Activated T-cell treated with anti-CD3 and anti-CD28 coated beads, Interleukin-2, amount 50 U/mL, for 1 hour (primary cell): ENCODE results near the gene EDIL3.

Experiments
- DNase-seq: peaks from one replicate; pipeline ENCODE4 v3.0.0-alpha.2; 2020

The EDIL3 gene

DNA sequence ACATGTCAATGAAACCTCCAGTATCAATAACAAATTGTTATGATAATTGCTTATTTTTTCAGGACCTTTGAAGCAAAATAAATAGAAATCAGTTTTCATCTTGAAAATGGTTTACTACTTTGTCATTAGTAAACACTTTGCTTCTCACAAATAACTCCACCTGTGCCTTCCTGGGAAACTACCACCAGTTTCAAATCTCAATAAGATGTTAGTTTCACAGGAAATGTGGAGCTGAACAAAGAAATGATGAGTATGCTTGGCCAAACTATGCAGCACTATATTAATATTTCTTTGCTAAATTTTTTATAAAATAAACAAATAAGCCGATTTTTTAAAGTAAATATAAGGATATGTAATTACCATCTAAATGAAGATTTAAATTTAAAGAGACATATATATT, 442.5 kb downstream of the EDIL3 start:
- DNase-seq, result no peak

DNA sequence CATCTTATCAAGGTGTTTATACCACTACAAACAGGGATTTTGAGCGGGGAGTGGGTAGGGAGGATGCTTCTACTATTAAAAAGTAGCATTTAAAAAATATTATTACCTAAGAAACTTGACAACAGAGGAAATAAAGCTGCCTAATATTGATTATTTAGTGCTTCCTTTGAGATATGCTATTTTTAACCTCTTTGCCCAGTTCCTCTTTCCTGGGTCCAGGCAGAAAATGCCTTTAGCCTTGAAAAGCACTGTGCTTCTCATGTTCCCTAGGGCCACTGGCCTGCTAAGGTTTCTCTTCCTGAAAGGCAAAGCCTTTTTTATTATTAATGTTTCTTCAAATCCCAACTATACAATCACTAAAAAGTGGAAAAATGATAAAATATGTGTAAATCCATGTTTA, 446.8 kb downstream of the EDIL3 start:
- no peak for DNase-seq

DNA sequence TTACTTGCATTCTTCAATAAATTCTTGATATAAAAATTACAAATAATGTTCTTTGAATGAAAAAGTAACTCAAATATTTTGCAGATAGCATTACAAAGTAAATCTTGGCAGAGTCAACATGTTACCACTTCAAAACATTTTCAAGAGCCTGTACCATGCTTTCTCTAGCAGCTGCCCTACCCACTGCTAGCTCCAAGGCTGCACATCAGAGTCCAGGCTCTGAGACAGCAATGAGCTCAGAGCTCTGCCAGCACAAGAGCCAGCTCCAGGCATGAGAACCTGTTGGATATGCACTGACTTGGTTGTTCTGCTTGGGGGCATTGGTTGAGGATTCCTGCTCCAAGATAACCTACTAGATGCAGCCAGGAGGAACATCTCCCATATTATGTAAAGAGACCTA, 452.7 kb downstream of the EDIL3 start:
- DNase-seq, result no peak

DNA sequence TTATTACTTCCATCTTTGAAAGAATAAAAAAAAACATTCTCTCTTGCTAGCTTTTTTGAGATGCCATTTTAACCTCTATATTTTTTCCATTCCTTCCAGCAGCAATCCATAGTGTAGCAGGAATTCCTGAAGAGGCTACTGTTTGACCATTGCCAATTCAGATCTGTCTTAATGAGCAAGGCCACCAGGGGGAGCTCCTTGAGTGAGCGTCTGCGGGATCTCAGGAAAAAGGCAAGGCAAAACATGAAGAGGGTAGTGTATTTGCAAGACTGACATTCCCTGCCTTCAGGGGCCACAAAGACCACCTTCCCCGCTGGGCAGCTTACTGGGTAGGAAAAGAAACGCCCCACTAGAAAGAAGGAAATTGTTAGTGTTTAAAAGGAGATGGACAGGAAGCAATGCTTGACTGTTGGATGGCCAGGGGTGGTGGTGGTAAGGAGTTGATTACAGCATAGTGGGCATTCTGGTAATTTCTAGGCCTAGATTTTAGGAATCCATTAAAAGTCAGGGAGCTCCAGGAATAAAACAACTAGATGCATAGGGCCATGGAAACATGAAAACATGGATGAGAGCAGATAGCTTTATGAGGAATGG, 457.4 kb downstream of the EDIL3 start:
- DNase-seq, result peak; percentile 16

DNA sequence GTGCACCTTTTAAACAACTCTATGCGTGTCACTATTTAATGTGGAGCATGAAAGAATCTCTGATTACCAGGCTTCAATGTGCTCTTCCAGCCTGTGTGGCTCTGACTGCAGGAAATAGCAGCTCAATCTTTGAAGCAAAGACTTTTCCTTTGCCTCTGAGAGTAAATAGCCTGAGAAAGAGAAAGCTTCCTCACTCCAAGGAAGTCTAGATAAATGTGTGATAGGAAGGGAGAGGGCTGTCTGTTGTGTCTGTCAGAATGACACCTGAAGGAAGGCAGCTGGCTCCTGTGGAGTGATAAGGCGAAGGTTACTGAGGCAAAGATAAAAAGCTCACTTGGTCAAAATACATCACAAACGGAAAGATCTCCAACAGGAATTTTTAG, 458.7 kb downstream of the EDIL3 start:
- no peak for DNase-seq

DNA sequence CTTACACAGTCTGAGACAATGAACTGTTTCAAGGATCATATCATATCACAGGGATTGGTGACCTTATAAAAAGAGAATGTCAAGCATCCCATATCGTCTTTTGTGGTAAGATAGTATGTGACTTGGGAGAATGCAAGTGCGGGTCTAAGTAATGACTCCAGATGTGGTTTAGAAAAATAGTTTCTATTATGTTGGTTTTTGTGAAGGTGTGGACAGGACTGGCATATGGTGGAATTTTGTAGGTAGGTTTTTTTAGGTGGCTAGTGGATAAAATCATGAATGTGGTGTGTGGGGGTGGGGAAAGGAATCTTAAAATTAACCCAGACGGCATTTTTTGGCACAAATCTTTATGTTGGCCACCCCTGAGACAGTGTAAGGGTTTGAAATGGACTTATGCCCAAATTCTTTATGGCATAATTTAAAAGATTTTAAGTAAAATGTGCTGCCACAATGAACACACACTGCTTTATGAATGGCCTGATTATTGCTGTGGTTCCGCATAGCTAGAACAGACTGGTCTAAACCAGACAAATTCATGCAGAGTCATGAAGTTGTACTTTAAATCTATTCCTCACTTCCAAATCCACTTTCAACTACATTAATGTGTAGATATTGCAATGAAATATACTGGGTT, 459.2 kb downstream of the EDIL3 start:
- DNase-seq, result no peak

DNA sequence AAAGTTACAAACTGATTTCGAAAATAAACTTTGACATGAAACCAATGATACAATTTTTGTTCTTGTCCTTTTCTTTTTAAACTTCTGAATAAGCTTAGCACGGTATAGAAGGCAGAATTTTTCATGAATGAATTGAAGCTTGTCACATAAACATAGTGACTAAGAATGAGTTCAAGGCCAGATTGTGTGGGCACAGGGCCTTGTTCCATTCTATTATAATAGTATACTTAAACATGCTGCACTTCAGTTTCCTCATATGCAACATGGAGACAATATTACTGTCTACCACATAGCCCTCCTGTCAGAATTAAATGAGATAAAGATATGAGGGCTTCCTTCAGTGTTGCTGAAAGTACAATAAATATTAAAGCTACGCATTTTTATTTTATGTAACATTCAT, 459.8 kb downstream of the EDIL3 start:
- no peak for DNase-seq

DNA sequence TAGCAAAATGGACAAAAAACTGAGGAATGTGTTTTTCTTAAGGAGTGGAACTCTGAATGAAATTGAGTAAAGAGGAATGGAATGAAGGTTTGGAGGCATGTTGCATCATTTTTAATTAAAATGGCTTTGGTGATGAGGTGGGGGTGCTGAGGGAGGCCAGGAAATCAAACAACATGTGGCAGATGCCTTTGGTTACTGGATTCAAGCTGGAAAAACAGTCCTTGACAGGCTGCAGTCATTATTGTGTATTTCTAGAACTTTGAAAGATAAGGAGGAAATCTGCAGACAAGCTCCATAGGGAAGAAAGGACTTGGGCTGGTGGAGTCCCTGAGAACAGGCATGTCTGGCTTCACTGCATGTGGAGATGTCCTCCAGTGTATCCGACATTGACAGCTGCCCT, 460.5 kb downstream of the EDIL3 start:
- no peak for DNase-seq

DNA sequence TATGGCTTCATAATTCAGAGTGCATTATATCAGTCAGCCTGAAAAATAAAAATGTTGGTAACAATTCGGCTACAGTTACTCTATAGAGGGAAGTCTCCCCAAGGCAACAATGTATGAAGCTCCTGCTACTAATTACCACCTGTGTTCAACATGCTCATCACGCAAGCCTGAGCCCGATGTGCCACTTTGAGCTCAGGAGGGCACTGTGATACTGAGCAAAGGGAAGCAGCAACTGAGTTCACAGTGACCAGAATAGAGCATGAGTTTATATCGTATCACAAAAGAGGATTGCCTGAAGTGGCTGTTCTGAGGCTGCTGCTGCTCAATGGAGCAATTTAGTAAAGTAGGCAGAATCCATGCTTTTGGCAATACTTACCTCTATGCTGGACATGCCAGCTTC, 462.0 kb downstream of the EDIL3 start:
- DNase-seq, result no peak

DNA sequence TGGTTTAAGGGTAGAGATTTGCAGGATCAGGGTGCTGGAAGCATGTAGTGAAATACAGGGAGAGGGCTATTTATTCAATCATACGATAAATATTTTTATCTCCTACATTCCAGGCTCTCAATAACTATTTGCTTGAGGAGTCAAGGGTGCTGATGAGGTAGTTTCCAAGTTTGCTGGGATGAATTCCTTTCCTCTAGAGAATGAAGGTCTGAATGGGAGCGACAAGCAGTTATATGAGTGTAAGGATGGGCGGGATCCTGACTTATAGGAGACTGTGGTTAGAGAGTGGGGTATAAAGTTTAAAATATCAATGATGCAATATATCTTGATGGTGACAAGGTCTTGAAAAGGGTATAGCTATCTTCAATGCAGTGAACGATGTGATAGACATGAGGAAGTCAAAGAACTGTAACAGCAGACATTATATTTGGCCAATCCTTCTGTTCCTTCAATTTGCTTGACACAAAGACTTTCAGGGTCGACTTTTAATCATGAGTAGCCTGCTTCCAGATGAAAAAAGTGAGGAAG, 462.9 kb downstream of the EDIL3 start:
- DNase-seq, result no peak

DNA sequence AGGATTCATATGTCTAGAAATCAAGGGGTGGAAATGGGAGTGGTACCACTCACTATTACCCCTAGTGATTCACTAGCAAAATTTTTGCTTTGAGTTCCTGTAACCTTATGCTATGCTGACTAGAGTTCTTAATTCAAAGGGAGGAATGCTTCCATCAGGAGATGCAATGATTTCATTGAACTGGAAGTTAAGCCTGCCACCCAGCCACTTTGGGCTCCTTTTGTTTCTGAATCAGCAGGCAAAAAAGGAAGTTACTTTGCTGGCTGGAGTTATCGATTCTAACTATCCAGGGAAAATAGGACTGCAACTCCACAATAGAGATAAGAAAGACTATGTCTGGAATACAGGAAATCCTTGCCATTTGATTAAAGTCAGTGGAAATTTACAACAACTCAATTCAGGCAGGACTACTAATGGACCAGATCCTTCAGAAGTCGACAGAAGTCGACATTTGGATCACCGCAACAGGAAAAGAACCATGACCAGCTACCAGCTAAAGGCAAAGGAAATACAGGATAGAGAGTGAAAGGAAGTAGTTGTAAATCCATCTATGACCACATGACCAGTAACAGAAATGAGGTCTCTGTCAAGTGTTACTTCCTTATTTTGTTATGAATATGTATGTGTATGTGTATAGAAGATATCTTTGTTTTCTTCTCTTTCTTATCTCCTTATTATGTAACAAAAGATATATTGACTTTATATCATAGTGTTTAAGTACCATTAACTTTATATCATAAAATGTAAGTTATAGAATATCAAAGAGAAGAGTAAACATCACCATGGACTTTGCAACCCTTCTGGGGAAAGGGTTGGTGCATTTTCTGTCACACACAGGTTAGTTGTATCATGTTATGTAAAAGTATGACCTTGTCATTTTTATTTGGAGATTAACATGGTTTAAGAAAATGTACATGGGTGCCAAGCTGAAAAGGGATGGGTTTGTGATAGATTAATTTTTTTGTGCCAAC, 465.3 kb downstream of the EDIL3 start:
- DNase-seq, result no peak

DNA sequence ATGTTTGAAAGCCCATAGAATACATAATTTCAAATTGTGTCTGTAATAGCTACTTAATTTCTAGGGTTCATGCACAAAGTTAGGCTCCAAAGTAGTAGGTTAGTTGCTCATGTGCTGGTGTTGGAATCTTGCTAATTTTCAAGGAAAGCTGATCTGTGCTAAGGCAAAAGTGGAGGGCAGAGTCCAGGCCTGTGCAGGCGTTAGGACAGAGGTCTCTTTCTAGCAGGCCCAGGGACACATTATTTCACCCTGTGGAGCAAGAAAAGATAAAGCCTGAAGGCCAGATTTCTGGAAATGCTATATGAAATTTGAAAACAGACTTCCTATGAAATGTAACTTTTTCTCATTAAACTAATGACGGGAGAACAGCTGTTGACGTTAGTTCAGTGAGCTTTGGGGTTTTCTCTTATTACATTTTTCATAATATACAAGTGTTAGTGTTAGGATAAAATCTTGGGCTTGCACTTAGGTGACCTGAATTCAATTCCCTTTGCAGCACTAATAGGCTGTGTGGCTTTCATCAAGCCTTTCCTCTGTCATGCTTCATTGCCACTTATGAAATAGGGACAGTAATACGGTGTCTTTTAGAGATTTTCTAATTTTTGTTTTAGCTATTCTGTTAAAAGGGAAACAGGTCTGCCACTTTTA, 467.3 kb downstream of the EDIL3 start:
- DNase-seq, result no peak

DNA sequence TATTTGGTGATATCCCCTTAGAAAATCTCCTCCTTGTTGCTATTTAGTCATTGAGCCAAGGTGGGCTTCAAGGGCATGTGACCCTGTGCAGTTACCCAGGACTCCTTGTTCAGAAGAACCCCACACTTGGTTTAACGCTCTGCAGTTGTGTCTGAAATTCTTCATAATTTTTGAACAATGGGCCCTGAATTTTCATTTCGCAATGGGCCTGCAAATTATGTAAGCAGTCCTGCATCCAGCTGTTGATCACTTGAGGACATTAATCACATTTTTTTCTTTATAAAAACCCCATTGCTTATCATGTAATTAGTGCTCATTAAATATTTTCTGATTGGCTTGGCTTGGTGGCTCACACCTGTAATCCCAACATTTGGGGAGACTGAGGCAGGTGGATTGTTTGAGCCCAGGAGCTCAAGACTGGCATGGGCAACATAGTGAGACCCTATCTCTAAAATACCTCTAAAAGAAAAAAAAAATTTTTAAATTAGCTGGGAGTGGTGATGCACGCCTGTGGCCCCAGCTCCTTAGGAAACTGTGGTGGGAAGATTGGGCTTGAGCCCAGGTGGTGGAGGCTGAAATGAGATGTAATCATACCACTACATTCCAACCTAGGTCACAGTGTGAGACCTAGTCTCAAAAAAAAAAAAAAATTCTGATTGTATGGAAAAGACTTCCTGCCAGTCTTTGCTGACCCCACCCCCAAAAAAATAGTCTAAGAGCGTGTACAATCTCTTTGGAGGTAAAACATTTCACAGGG, 469.8 kb downstream of the EDIL3 start:
- DNase-seq, result no peak

DNA sequence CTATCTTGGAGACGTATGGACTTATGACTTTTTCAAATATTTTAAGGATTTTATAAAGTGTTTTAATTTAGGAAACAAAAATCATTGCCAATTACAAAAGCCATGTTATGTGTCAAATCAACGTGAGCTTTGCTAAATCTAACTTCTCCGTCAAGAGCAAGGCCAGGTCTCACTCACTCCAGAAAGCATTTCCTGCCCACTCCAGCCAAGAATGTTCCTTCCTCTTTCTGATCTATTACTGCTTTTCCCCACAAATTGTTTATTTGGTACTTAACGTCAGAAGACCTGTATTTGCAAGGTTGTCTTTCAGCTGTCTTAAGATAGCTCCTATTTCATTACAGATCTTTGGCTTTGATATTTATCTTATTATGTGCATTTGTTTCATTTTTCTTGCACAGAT, 470.5 kb downstream of the EDIL3 start:
- no peak for DNase-seq

DNA sequence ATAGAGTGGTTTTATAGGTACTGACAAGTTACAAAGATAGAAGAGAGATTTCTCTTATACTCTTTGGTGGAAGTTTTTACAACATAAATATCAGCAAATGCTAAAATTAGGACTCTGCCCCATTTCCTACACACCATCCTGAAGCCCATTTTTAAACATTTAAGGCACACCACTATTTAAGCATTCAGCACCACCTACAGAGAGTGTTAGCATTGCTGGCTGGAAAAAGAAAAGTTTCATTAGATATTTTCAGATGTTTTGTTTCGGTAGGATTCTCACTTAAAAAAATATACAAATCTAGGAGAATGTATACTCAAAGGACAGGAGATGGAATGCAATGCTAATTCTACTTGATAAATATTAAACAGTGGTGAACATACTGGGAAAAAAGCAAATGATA, 471.1 kb downstream of the EDIL3 start:
- DNase-seq, result no peak

DNA sequence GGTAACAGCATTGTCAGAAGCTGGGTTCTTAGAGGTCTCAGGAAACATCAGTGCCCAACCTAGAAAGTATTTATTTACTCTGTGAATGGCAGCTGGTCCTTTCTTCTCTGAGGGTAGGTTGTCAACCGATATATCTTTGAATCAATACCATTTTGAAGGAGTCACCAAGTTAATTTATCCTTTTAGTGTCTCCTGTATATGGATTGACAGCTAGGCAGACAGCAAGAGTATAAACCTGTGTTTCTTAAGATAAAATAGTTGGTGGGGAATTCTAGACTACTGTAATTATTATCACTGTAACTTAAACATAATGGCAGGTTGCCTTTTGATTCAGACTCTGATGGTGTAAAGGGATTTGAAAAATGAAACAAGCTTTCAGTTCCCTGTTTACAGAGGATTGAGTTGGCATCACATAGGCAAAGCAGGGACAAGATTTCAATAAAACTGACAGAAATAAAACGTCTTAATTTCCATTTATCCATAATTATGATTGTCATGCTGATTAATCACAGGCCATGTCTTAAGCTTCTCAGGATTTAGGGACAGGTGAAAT, 473.2 kb downstream of the EDIL3 start:
- DNase-seq, result no peak

DNA sequence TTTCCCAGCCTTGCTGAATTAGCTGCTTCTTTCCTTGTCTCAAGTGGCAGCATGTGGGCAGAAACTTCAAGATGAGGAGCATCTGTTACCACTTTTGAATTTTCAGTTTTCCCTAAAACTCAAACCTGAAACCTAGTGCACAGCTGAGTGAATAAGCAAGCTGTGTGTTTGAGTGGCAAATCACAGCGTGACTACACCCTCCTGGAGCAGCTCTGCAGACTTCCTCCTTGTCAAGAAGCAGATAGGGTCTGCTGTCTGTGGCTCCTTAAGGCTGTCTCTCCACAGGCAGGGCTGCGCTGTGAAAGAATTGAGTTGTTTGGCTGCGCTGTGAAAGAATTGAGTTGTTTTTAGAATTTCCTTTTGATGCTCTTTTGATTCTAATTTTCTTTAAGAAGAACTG, 484.4 kb downstream of the EDIL3 start:
- no peak for DNase-seq

DNA sequence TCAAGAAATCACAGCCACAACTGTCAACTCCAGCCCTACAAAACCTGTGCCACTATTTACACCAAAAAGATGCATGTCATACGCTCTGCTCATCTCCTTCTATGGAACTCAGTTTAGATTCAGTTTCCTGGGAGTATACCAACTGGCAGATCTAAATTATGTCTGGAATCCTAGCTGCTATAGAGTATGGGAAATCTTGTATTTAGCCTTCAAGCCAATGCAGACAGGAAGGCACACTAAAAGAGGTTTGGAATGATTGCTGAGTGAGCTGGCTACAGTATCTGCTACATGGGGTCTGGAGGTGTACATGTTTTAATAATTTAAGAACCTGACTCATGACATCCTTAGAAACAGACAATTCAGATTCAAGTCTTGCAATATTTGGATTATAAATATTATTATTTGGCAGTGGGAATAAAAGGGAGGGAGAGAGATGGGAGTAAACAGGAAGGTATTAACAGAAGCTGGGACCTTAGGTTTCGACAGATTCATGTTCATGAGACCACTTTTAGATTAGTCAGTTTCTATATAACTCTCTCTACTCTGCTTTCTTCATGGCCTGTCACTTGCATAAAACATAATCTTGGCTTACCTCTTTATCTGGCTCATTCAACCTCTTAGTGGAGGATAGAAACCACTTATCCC, 485.2 kb downstream of the EDIL3 start:
- no peak for DNase-seq

DNA sequence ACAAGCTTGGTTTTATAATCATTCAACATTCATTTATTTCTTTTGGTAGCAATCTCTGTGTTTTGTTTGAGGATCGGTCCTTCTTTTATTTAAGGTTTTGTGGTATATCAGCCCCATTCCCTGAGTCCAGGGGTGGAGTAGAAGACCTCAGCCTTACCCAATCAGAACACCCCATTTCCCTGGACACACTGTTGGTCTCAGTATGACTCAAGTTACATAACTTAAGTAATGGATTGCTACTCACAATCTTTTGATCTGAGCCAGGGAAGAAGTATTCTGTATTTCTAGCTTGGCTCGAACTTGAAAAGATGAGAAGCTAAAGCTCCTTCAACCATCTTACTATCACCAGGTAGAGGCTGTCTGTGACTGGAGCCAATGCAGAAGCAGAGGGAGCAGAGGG, 488.8 kb downstream of the EDIL3 start:
- DNase-seq, result no peak

DNA sequence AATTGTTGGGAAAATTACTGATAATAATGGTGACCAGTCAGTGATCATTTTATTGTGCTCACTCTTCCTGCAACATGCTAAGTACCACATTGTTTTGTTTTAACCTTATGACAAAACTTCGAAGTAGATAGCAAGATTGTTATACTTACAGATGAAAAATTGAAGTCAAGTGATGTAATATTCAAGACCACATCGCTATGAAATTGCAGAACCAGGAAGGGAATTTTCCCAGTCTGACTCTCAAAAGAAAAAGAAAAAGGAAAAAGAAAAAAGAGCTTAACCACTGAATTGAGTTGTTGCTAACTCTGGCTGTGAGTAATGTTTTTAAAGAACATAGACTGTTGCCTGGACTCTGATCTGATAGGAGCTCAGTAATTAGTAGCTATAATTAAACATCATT, 493.4 kb downstream of the EDIL3 start:
- DNase-seq, result no peak
